Activated T-cell treated with anti-CD3 and anti-CD28 coated beads, Interleukin-2, amount 50 U/mL, for 24 hours (primary cell): Measurements from ENCODE around the gene DUSP5.

Experiments
- DNase-seq: peaks from one replicate; pipeline ENCODE4 v3.0.0-alpha.2; 2020
- H3K27ac Mint-ChIP-seq: 2 replicates; pipeline ENCODE4 v1.8.0; 2020; ENCODE audit warnings: mild to moderate bottlenecking, mixed read lengths
- H3K27me3 Mint-ChIP-seq: 2 replicates; pipeline ENCODE4 v1.8.0; 2020; ENCODE audit warnings: mixed read lengths
- H3K36me3 Mint-ChIP-seq: 2 replicates; pipeline ENCODE4 v1.8.0; 2020; ENCODE audit warnings: low read depth, mixed read lengths
- H3K4me1 Mint-ChIP-seq: 2 replicates; pipeline ENCODE4 v1.8.0; 2020; ENCODE audit warnings: low read depth, mixed read lengths
- H3K4me3 Mint-ChIP-seq: 2 replicates; pipeline ENCODE4 v1.8.0; 2020; ENCODE audit warnings: mild to moderate bottlenecking, moderate library complexity, mixed read lengths
- H3K9me3 Mint-ChIP-seq: 2 replicates; pipeline ENCODE4 v1.8.0; 2020; ENCODE audit warnings: mixed read lengths

DUSP5 gene

DNA sequence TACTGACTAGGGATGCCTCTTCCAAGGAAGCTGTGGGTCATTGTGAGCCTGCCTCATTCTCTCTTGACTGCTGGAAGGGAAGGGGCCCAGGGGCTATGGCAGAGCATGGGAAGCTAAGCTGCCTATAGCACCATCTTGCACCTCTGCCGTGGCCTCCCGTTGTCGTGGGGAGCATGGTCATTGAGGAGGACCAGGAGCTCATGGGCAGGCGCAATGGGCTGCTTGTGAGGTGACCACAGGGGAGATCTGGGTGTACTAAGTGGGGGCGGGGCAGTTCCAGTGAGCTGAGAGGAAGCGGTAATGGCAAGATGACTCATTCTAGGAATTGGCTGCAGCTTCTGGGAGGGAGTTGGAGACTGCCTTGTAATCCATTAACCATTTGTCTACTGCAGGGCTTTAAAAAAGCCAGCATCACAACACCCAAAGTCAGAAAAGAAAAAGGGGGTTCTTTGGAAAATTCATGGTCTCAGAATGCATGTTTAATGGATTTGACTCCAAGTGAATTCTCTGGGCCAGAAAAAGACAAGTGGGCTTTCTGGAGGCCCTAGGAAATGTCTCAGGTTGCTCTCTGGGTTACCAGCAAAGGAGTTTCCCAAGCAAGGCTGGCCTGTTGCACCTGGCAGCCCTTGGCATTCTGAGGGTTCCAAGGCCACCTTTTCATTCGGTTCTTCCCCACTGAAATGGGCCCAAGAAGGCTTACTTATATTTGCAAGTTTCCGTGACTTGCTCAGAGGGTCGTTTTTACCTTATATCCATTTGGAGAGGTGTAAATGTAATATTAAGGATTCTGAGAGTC, 3.6 kb downstream of the DUSP5 start:
- peaks cover 88% of the 10 kb centered on the region for H3K36me3 Mint-ChIP-seq

DNA sequence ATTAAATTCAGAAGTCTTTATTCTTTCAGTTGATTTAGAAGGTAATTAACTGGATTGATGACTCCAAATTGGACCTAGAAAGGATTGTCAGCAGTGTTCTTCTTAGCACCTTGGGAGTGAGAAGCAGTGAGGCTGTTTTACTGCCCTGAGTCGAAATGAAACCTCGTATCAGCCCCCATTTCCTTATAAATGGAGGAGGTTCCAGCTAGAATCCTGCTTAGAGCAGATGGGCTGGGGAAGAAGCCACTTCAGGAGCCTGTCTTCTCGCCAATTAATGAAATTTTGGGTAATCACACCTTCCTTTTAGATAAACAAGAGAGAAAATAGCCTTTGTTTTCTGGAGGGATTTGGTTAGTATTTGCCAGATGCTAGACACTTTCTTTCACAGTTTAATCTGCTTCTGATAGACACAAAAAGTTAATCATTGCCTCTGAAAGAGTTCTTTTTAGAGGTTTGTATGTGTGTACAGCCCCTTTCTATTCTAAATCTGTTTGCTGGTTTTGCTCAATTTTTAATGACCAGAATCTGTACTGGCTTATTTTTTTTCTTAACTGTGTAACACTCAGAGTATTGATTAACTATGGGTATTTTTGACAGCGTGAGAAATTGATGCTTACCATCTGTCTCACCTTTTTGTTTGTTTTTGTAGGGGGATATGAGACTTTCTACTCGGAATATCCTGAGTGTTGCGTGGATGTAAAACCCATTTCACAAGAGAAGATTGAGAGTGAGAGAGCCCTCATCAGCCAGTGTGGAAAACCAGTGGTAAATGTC, 4.6 kb downstream of the DUSP5 start:
- Mint-ChIP-seq H3K4me3 (peak overlapping the region; percentile 98), H3K27ac (peak overlapping the region; percentile 98), H3K27me3 (no peaks in the 10 kb centered on the region), H3K9me3 (no peaks in the 10 kb centered on the region), H3K4me1 (peaks cover 84% of the 10 kb centered on the region), H3K36me3 (peaks cover 88% of the 10 kb centered on the region)
- no peak for DNase-seq

More for the DNA sequence above, 3.6 kb downstream of the DUSP5 start:
- H3K27ac Mint-ChIP-seq, result peak overlapping the region; percentile 98
- no peaks in the 10 kb centered on the region for H3K9me3 Mint-ChIP-seq
- DNase-seq, result peak; percentile 75
- peaks cover 81% of the 10 kb centered on the region for H3K4me1 Mint-ChIP-seq
- H3K4me3 Mint-ChIP-seq, result peak overlapping the region; percentile 98
- H3K27me3 Mint-ChIP-seq, result no peaks in the 10 kb centered on the region

DNA sequence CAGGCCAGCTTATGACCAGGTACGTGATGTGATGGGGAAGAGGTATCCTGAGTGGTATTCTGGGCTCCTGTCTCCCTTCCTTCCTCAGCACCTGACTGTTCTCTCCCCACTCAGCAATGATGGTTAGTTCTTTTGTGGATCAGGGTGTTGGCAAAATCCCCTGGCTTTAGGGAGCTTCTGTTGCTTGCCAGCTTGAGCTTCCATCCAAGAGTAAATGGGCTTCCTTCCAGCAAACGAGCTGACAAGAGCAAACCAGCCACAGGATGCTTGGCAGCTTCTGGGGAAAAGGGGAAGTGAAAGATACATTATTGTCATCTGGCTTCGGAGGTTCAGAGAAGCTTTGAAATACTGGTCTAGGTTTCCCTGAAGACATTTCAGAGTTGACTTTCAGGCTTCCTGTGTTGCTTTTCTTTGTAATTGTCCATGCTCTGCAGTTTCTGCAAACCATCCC, 5.2 kb downstream of the DUSP5 start:
- H3K36me3 Mint-ChIP-seq, result peaks cover 94% of the 10 kb centered on the region
- no peaks in the 10 kb centered on the region for H3K9me3 Mint-ChIP-seq
- peaks cover 87% of the 10 kb centered on the region for H3K4me1 Mint-ChIP-seq
- no peaks in the 10 kb centered on the region for H3K27me3 Mint-ChIP-seq
- H3K4me3 Mint-ChIP-seq, result peak overlapping the region; percentile 98
- DNase-seq, result peak; percentile 52
- peak overlapping the region; percentile 98 for H3K27ac Mint-ChIP-seq

DNA sequence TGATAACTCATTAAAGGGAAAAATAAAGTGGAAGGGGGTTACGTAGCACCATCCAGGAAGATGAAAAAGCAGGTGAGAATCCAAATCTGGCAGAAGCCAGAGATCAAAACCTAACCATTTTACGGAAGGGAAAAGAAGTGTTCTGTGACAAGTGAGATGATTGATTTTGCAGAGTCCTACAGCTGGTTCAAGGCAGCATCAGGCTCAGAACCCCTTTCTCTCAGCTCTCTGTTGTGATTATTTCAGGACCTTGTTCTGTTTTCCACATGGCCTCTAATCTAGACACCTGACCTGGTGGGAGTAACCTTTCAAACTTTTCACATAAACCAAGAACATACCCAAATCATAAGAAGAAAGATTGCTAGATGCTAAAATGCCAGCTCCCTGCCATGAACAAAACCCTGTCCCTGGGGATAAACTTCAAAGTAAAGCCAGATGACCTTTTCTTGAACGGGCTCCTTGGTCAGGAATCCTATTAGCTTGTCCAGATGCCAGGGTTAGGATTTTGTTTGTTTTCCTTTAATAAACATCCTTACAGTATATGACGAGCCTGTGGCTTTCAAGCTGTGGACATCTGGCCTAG, 5.9 kb downstream of the DUSP5 start:
- peaks cover 100% of the 10 kb centered on the region for H3K36me3 Mint-ChIP-seq
- H3K27me3 Mint-ChIP-seq, result no peaks in the 10 kb centered on the region
- H3K4me3 Mint-ChIP-seq, result peak overlapping the region; percentile 98
- peak overlapping the region; percentile 98 for H3K27ac Mint-ChIP-seq
- no peak for DNase-seq
- no peaks in the 10 kb centered on the region for H3K9me3 Mint-ChIP-seq
- H3K4me1 Mint-ChIP-seq, result peaks cover 95% of the 10 kb centered on the region

DNA sequence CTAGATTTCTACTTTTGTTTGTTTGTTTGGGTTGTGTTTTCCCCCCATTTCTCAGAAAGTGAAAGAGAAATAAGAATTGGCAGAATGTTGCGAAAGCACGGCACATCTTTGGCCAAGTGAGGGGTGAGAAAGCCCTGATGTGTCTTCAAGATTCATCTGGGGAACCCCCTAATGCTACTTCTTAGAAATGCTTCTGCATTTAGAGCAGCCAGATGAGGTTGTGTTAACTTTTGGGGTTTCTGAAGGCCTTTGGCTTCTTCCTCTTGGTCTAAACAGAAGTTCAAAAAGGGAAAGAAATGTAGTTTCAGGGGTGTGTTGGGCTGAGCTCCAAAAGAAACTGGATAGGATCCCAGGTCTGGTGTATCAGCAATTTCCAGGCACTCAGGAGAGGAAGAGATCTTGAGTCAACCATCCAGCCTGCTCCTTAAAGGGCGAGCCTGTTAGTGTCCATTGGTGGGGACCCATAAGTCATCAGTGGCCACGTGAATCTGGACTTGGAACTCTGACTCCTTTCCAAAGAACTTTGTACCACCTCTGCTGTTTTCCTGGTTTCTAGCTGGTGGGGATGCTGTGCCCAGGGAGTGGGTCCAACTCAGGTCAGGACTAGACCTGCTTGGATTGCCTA, 6.5 kb downstream of the DUSP5 start:
- peak overlapping the region; percentile 98 for H3K27ac Mint-ChIP-seq
- peak overlapping the region; percentile 98 for H3K4me3 Mint-ChIP-seq
- no peaks in the 10 kb centered on the region for H3K9me3 Mint-ChIP-seq
- peak; percentile 56 for DNase-seq
- H3K4me1 Mint-ChIP-seq, result peaks cover 96% of the 10 kb centered on the region
- peaks cover 100% of the 10 kb centered on the region for H3K36me3 Mint-ChIP-seq
- no peaks in the 10 kb centered on the region for H3K27me3 Mint-ChIP-seq

DNA sequence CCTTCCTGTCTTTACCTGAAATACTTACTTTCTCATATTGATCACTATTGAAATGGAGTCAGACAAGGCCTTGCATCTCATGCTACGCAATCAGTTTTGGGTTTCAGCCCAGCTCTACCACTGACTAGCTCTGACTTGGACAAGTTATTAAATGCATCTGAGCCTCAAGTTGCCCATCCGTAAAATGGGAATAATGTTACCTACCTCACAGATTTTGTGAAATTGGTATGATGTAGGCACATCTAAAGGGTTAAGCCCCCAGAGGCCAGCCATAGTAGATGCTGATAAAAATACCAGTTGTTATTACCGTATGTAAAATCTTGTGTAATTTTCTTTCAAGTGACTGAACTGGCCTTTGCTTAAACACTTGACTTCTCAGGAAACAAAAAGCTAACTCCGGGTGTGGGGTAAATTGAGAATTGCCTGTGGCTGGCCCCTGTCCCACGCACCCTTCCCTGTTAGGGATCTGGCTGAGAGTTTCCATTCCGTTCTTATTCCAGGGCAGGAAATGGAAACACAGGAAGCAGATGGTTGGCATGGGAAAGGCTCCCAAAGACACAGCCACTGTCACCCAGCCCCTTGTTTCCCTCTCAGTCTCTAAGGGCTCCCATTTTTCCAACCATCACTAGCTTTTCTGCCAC, 7.5 kb downstream of the DUSP5 start:
- H3K36me3 Mint-ChIP-seq, result peaks cover 100% of the 10 kb centered on the region
- no peaks in the 10 kb centered on the region for H3K27me3 Mint-ChIP-seq
- DNase-seq, result no peak
- H3K27ac Mint-ChIP-seq, result peak overlapping the region; percentile 98
- H3K4me1 Mint-ChIP-seq, result peaks cover 90% of the 10 kb centered on the region
- H3K4me3 Mint-ChIP-seq, result peak overlapping the region; percentile 98
- no peaks in the 10 kb centered on the region for H3K9me3 Mint-ChIP-seq

DNA sequence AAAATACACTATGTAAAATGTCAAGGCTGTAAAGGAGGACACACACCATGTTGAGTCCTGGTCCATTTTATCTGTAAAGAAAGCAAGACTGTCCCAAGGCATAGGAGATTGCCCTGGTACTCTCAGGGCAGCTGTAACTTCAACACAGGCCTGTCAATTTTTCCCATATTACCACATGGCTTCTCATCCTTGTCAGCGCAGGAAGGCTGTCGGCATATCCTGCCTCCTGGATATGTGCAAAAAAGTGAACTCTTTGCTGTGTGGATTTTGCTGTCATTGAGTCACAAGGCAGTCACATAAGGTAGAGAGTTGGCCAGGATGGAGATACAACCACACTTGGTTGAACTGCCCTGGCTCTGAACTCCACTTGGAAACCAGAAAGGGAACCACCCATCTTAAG, 8.7 kb downstream of the DUSP5 start:
- Mint-ChIP-seq H3K36me3 (peaks cover 100% of the 10 kb centered on the region), H3K4me1 (peaks cover 90% of the 10 kb centered on the region), H3K9me3 (no peaks in the 10 kb centered on the region), H3K27me3 (no peaks in the 10 kb centered on the region), H3K4me3 (no peak overlapping the region), H3K27ac (peak overlapping the region; percentile 98)
- no peak for DNase-seq

DNA sequence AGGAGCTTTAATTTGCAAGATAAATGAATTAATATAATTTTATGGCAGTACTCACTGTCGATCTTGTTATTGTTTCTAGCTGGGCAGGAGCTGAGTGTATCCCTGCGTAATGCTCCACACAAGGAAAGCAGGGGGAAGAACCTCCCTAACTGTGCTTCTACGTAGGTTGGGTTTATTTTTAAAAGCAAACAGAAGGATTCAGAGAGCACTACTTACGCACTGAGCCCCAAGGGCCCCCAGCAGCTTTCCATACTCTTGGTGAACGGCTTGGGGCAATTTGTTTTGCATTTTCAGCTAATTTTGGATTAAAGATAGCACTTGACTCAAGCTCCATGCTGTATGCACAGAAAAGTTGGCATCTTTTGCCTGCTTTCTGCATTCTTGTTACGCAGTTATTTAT, 9.6 kb downstream of the DUSP5 start:
- Mint-ChIP-seq H3K9me3 (no peaks in the 10 kb centered on the region), H3K36me3 (peaks cover 100% of the 10 kb centered on the region), H3K4me3 (no peak overlapping the region), H3K27ac (peak overlapping the region; percentile 38), H3K27me3 (no peaks in the 10 kb centered on the region), H3K4me1 (peaks cover 90% of the 10 kb centered on the region)
- DNase-seq, result no peak

DNA sequence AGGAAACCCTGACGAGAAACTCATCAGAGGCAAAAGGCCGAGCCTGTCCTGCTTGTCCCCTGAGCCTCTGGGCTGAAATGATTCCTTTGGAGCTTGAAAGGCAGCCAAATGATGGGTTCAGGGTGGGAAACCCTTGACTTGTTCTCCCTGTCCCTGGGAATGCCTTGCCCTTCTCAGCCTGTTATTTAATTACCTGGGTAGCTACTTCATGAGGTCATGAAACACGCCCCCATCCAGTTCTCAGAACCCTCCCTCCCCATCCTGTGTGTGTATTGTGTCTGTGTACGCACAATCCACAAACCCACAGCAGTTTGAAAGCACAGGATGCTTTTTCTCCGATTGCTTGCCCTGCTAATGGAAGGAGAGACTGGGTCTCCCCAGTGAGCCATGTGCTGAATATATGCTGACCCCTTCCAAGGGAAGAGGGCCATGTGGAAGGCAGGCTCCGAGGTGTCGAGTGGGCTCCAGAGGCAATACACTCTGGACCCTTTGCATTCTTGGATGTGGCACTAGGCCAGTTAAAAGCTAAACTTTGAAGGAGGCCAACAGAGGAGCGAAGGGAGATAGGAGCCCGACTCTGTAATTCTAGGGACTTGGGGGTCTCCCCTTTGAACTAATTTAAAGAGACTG, 10.6 kb downstream of the DUSP5 start:
- H3K27ac Mint-ChIP-seq, result no peak overlapping the region
- H3K4me3 Mint-ChIP-seq, result no peak overlapping the region
- H3K27me3 Mint-ChIP-seq, result no peaks in the 10 kb centered on the region
- DNase-seq, result no peak
- H3K36me3 Mint-ChIP-seq, result peaks cover 100% of the 10 kb centered on the region
- H3K4me1 Mint-ChIP-seq, result peaks cover 90% of the 10 kb centered on the region
- H3K9me3 Mint-ChIP-seq, result no peaks in the 10 kb centered on the region

DNA sequence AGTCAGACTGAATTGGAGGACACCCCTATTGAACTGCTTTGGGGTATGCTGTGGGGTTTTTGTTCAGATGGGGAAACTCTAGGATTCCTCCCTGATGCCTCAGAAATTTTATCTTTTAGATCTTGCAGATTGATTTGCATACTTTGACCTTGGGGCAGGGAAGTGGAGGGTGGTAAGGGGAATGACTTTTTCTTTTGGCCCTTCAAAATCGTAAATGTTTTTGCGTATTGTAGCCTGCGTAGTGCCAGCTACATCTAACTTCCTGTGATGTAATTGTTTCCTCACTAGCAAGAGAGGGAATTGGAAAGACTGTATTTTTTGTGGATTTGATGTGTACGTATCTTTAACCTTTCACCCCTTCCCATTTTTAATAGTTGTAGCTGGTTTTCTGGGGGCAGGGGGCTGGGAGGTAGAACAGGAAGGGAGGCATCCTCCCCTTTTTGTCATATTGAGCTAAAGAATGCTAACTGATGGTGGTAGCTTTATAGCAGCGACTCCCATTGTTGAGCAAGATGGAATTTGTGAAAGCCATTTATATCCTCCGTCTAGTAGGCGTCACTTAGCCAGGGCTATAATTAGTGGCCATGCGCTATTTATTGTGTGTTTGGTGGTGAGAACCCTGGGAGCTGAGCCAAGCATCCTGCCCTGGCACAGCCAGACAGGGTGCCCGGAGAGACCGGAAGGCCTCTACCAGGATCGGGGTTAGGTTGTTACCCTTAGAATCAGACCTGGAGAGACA, 11.3 kb downstream of the DUSP5 start:
- Mint-ChIP-seq H3K4me3 (no peak overlapping the region), H3K27me3 (no peaks in the 10 kb centered on the region), H3K4me1 (peaks cover 90% of the 10 kb centered on the region), H3K9me3 (no peaks in the 10 kb centered on the region), H3K36me3 (peaks cover 100% of the 10 kb centered on the region), H3K27ac (no peak overlapping the region)
- DNase-seq, result no peak

DNA sequence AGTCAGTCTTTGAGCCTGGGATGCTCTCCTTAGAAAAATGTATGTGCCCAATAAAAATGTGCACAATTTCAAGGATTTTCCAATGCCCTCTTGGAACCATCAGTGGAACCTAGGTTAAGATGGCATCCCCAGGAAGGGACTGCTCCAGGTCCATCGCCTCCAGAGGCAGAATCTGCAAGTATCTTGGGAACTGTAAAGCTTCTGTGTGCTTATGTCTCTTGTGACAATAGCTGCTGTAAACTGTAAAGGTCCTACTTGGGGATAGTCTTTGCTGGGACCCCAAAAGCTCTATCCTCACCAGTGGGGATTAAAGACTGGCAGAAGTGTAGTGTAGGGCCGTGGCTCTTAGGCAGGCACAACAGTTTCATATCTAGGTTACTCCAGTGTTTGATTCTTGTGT, 11.9 kb downstream of the DUSP5 start:
- no peaks in the 10 kb centered on the region for H3K9me3 Mint-ChIP-seq
- H3K27me3 Mint-ChIP-seq, result no peaks in the 10 kb centered on the region
- H3K4me3 Mint-ChIP-seq, result no peak overlapping the region
- H3K27ac Mint-ChIP-seq, result no peak overlapping the region
- peaks cover 87% of the 10 kb centered on the region for H3K4me1 Mint-ChIP-seq
- DNase-seq, result no peak
- peaks cover 99% of the 10 kb centered on the region for H3K36me3 Mint-ChIP-seq

DNA sequence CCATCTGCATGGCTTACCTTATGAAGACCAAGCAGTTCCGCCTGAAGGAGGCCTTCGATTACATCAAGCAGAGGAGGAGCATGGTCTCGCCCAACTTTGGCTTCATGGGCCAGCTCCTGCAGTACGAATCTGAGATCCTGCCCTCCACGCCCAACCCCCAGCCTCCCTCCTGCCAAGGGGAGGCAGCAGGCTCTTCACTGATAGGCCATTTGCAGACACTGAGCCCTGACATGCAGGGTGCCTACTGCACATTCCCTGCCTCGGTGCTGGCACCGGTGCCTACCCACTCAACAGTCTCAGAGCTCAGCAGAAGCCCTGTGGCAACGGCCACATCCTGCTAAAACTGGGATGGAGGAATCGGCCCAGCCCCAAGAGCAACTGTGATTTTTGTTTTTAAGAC, 12.4 kb downstream of the DUSP5 start:
- peak overlapping the region; percentile 94 for H3K27ac Mint-ChIP-seq
- no peak overlapping the region for H3K4me3 Mint-ChIP-seq
- H3K4me1 Mint-ChIP-seq, result peaks cover 81% of the 10 kb centered on the region
- no peaks in the 10 kb centered on the region for H3K9me3 Mint-ChIP-seq
- H3K27me3 Mint-ChIP-seq, result no peaks in the 10 kb centered on the region
- DNase-seq, result no peak
- H3K36me3 Mint-ChIP-seq, result peaks cover 99% of the 10 kb centered on the region

DNA sequence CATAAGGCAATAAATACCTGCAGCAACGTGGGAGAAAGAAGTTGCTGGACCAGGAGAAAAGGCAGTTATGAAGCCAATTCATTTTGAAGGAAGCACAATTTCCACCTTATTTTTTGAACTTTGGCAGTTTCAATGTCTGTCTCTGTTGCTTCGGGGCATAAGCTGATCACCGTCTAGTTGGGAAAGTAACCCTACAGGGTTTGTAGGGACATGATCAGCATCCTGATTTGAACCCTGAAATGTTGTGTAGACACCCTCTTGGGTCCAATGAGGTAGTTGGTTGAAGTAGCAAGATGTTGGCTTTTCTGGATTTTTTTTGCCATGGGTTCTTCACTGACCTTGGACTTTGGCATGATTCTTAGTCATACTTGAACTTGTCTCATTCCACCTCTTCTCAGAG, 13.0 kb downstream of the DUSP5 start:
- H3K27me3 Mint-ChIP-seq, result no peaks in the 10 kb centered on the region
- H3K27ac Mint-ChIP-seq, result peak overlapping the region; percentile 94
- H3K4me1 Mint-ChIP-seq, result peaks cover 75% of the 10 kb centered on the region
- peaks cover 99% of the 10 kb centered on the region for H3K36me3 Mint-ChIP-seq
- H3K9me3 Mint-ChIP-seq, result no peaks in the 10 kb centered on the region
- DNase-seq, result no peak
- no peak overlapping the region for H3K4me3 Mint-ChIP-seq
